ENCODE data around the gene YPEL2.

DNA sequence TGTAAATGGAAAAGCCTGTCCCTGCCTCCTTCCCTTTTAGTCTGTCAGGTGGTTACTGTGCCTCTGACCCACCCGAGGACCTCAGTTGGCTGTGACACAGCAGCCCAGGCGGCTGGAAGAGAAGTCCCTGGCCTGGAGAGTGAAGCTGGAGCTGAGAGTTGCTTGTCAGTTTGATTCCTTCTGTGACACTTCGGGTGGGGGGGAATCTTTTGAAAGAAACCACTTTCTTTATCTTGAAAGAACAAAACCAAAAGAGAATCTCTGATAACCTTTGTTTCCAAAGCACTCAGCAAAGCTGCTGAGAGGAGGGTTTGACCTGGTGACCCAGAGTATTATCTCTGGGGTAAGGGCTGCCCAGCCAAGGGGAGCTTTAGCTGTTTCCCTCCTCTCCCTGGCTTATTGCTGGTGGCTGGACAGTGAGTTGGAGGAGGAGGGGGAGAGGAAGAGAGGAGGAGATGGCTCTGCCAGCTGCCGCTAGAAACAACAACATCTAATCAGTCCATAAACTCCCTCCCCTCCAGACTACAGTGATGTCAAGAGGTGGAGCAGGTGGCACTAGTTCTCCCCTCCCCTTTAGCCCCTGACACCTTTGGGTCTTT, 34.0 kb downstream of the YPEL2 start:
- TF ChIP-seq, protein P1, sequence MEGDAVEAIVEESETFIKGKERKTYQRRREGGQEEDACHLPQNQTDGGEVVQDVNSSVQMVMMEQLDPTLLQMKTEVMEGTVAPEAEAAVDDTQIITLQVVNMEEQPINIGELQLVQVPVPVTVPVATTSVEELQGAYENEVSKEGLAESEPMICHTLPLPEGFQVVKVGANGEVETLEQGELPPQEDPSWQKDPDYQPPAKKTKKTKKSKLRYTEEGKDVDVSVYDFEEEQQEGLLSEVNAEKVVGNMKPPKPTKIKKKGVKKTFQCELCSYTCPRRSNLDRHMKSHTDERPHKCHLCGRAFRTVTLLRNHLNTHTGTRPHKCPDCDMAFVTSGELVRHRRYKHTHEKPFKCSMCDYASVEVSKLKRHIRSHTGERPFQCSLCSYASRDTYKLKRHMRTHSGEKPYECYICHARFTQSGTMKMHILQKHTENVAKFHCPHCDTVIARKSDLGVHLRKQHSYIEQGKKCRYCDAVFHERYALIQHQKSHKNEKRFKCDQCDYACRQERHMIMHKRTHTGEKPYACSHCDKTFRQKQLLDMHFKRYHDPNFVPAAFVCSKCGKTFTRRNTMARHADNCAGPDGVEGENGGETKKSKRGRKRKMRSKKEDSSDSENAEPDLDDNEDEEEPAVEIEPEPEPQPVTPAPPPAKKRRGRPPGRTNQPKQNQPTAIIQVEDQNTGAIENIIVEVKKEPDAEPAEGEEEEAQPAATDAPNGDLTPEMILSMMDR (IDR thresholded peaks at IDR 0.05; ENCODE audit: low read depth, low read length, poor library complexity, severe bottlenecking), result no peak
- no peak for TF ChIP-seq EZH2phosphoT487 (IDR thresholded peaks at IDR 0.05; ENCODE audit: borderline replicate concordance, low read length)
